H1 (cell line): ENCODE measurements around the gene PAXX. TPM values are rescaled to one million over a fixed set of nuclear protein-coding genes. Genes with fewer than 3 reads are reported as not detected.

Experiments
- EZH2 ChIP-seq: fragments of 200-600 bp; sonication (generic); IDR thresholded peaks from 2 replicates; pipeline ENCODE4 v1.7.1; 2012; ENCODE audit warnings: low read depth, mild to moderate bottlenecking, moderate library complexity, low read length, inconsistent platforms; ENCODE audit not compliant: severe bottlenecking
- polyA plus RNA-seq, 7 experiments: library from polyadenylated mRNA; depleted of rRNA in 3 of 7; stranded (reverse) in 5 of 7; unstranded in 2 of 7; fragments of >200 nt in 5 of 7; fragments of 200-250 nt in 2 of 7; gene quantifications; 1 replicate in 5 of 7; 2 replicates in 1 of 7; 4 replicates in 1 of 7; pipeline versions ENCODE4 v1.2.1 to v1.2.3, GENCODE V29; 2011 to 2013; ENCODE audit warnings: missing spikeins in 2 of 7, mixed read lengths in 2 of 7
- total RNA-seq: library from RNA; stranded (reverse); fragmentation: NEBNext Ultra II Directional; extraction: Animal tissue kit (Norgen Biotek cat#: 25700); gene quantifications from 2 replicates; pipeline ENCODE4 v1.2.1, GENCODE V29; 2021
- TF ChIP-seq, protein P1 (sequence below): fragments of 300-600 bp; sonication (generic); IDR thresholded peaks from 2 replicates; pipeline ENCODE4 v1.7.1; 2012; ENCODE audit warnings: low read length, moderate library complexity, mild to moderate bottlenecking, inconsistent platforms; ENCODE audit not compliant: insufficient replicate concordance

Gene PAXX
- total and polyA plus RNA-seq, 2 of the 8 experiments (the other 6 are each of a cell fraction or from before 2014, with no cell fraction given), result 43.4 to 45.9 TPM

DNA sequence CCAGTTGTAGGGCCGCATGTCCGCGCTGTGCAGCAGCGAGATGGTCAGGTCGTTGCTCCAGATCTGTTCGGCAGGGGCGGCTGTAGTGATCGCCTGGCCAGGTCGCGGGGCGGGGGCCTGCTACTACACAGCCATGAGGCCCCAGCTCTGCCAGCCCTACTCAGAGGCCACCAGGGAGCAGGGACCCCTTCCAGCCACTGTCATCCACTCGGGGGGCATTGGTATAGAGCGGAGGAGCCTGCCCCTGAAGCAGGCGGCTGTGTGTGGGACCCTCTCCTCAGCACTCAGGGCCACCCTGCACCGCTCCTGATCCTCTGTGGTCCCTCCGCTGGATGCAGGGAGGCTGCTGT, 49.4 kb upstream of the PAXX start (continued):
- TF ChIP-seq, protein P1, sequence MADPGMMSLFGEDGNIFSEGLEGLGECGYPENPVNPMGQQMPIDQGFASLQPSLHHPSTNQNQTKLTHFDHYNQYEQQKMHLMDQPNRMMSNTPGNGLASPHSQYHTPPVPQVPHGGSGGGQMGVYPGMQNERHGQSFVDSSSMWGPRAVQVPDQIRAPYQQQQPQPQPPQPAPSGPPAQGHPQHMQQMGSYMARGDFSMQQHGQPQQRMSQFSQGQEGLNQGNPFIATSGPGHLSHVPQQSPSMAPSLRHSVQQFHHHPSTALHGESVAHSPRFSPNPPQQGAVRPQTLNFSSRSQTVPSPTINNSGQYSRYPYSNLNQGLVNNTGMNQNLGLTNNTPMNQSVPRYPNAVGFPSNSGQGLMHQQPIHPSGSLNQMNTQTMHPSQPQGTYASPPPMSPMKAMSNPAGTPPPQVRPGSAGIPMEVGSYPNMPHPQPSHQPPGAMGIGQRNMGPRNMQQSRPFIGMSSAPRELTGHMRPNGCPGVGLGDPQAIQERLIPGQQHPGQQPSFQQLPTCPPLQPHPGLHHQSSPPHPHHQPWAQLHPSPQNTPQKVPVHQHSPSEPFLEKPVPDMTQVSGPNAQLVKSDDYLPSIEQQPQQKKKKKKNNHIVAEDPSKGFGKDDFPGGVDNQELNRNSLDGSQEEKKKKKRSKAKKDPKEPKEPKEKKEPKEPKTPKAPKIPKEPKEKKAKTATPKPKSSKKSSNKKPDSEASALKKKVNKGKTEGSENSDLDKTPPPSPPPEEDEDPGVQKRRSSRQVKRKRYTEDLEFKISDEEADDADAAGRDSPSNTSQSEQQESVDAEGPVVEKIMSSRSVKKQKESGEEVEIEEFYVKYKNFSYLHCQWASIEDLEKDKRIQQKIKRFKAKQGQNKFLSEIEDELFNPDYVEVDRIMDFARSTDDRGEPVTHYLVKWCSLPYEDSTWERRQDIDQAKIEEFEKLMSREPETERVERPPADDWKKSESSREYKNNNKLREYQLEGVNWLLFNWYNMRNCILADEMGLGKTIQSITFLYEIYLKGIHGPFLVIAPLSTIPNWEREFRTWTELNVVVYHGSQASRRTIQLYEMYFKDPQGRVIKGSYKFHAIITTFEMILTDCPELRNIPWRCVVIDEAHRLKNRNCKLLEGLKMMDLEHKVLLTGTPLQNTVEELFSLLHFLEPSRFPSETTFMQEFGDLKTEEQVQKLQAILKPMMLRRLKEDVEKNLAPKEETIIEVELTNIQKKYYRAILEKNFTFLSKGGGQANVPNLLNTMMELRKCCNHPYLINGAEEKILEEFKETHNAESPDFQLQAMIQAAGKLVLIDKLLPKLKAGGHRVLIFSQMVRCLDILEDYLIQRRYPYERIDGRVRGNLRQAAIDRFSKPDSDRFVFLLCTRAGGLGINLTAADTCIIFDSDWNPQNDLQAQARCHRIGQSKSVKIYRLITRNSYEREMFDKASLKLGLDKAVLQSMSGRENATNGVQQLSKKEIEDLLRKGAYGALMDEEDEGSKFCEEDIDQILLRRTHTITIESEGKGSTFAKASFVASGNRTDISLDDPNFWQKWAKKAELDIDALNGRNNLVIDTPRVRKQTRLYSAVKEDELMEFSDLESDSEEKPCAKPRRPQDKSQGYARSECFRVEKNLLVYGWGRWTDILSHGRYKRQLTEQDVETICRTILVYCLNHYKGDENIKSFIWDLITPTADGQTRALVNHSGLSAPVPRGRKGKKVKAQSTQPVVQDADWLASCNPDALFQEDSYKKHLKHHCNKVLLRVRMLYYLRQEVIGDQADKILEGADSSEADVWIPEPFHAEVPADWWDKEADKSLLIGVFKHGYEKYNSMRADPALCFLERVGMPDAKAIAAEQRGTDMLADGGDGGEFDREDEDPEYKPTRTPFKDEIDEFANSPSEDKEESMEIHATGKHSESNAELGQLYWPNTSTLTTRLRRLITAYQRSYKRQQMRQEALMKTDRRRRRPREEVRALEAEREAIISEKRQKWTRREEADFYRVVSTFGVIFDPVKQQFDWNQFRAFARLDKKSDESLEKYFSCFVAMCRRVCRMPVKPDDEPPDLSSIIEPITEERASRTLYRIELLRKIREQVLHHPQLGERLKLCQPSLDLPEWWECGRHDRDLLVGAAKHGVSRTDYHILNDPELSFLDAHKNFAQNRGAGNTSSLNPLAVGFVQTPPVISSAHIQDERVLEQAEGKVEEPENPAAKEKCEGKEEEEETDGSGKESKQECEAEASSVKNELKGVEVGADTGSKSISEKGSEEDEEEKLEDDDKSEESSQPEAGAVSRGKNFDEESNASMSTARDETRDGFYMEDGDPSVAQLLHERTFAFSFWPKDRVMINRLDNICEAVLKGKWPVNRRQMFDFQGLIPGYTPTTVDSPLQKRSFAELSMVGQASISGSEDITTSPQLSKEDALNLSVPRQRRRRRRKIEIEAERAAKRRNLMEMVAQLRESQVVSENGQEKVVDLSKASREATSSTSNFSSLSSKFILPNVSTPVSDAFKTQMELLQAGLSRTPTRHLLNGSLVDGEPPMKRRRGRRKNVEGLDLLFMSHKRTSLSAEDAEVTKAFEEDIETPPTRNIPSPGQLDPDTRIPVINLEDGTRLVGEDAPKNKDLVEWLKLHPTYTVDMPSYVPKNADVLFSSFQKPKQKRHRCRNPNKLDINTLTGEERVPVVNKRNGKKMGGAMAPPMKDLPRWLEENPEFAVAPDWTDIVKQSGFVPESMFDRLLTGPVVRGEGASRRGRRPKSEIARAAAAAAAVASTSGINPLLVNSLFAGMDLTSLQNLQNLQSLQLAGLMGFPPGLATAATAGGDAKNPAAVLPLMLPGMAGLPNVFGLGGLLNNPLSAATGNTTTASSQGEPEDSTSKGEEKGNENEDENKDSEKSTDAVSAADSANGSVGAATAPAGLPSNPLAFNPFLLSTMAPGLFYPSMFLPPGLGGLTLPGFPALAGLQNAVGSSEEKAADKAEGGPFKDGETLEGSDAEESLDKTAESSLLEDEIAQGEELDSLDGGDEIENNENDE, result no peak
- TF ChIP-seq EZH2, result no peak
